PC-3 (cell line): ENCODE data around the gene LHFPL3. TPM values are rescaled to one million over a fixed set of nuclear protein-coding genes. Genes with fewer than 3 reads are reported as not detected.

Source experiments
- ATAC-seq: fragments of 200-7000 bp; cut with Tn5 transposase; 2 replicates; pipeline ENCODE4 v1.9.1; 2020; ENCODE audit warnings: mild to moderate bottlenecking, moderate library complexity
- BruUV-seq: library from RNA; stranded (reverse); fragments of 400-500 nt; replicated peaks from 2 replicates; lab custom pipeline; 2021; lab: Mats Ljungman, UMichigan
- CTCF ChIA-PET: fragments of 300-600 bp; sonication (Branson Sonifier 250); formaldehyde crosslinking; loops from one replicate; lab custom pipeline; 2022; ENCODE audit warnings: antibody characterized with exemption; lab: Charles Lee
- POLR2A ChIA-PET: fragments of 300-600 bp; sonication (Branson Sonifier 250); formaldehyde crosslinking; loops from one replicate; lab custom pipeline; 2022; ENCODE audit warnings: antibody characterized with exemption; ENCODE audit not compliant: unreplicated experiment; lab: Charles Lee
- DNase-seq: peaks from one replicate; pipeline ENCODE4 v3.0.0-alpha.2; 2015
- H2AFZ ChIP-seq: fragments of 300-600 bp; sonication (generic); 2 replicates; pipeline ENCODE4 v1.6.0; 2016; ENCODE audit warnings: antibody characterized with exemption, low read length
- H3F3A ChIP-seq: fragments of 300-600 bp; sonication (generic); one replicate; pipeline ENCODE4 v1.6.0; 2017; ENCODE audit warnings: antibody characterized with exemption, low read length, control low read depth, mild to moderate bottlenecking; ENCODE audit not compliant: unreplicated experiment
- H3K27ac ChIP-seq: fragments of 300-600 bp; sonication (generic); 2 replicates; pipeline ENCODE4 v1.5.1; 2016; ENCODE audit warnings: mild to moderate bottlenecking, low read length
- H3K27me3 ChIP-seq: fragments of 300-600 bp; sonication (generic); 2 replicates; pipeline ENCODE4 v1.6.1; 2016; ENCODE audit warnings: low read length, mixed read lengths
- H3K36me3 ChIP-seq: fragments of 300-600 bp; sonication (generic); 2 replicates; pipeline ENCODE4 v1.6.1; 2016; ENCODE audit warnings: low read depth, mixed run types, low read length, mixed read lengths
- H3K4me1 ChIP-seq: fragments of 300-600 bp; sonication (generic); 2 replicates; pipeline ENCODE4 v1.5.1; 2016; ENCODE audit warnings: low read length; ENCODE audit not compliant: insufficient read depth
- H3K4me2 ChIP-seq: fragments of 300-600 bp; sonication (generic); 2 replicates; pipeline ENCODE4 v1.6.0; 2016; ENCODE audit warnings: low read length
- H3K4me3 ChIP-seq: fragments of 300-600 bp; sonication (generic); 2 replicates; pipeline ENCODE4 v1.5.1; 2016; ENCODE audit warnings: mild to moderate bottlenecking, low read length, mixed read lengths
- H3K79me2 ChIP-seq: fragments of 300-600 bp; sonication (generic); 2 replicates; pipeline ENCODE4 v1.6.1; 2017; ENCODE audit warnings: low read length, mixed read lengths
- H3K9ac ChIP-seq: fragments of 300-600 bp; sonication (generic); 2 replicates; pipeline ENCODE4 v1.6.0; 2016; ENCODE audit warnings: mild to moderate bottlenecking, low read length
- H3K9me2 ChIP-seq: fragments of 300-600 bp; sonication (generic); replicated peaks from 2 replicates; pipeline ENCODE4 v1.6.1; 2016; ENCODE audit warnings: mixed run types, low read length, mixed read lengths
- H3K9me3 ChIP-seq: fragments of 300-600 bp; sonication (generic); 2 replicates; pipeline ENCODE4 v1.6.1; 2016; ENCODE audit warnings: low read length, mixed read lengths
- H4K20me1 ChIP-seq: fragments of 300-600 bp; sonication (generic); 2 replicates; pipeline ENCODE4 v1.6.1; 2016; ENCODE audit warnings: low read length, mixed read lengths
- EZH2 ChIP-seq: fragments of 300-600 bp; sonication (generic); IDR thresholded peaks from one replicate; pipeline ENCODE4 v1.6.1; 2017; ENCODE audit warnings: antibody characterized with exemption, mild to moderate bottlenecking, low read length; ENCODE audit not compliant: unreplicated experiment
- EZH2phosphoT487 ChIP-seq: fragments of 300-600 bp; sonication (generic); IDR thresholded peaks from 2 replicates; pipeline ENCODE4 v1.6.1; 2018; ENCODE audit warnings: mild to moderate bottlenecking, antibody characterized with exemption, low read length, borderline replicate concordance
- intact Hi-C: fragments of 100-400 bp; cut with micrococcal nuclease; formaldehyde crosslinking; loops from 2 replicates; pipeline ENCODE4 v1.9.0; 2023
- total RNA-seq: library from RNA; depleted of rRNA; stranded (reverse); fragments of >200 nt; gene quantifications from 2 replicates; pipeline ENCODE4 v1.2.3, GENCODE V29; 2014
- TF ChIP-seq, protein P1 (sequence below): fragments of 300-600 bp; sonication (generic); conservative IDR thresholded peaks from 2 replicates; pipeline ENCODE4 v1.5.1; 2017; ENCODE audit warnings: antibody characterized with exemption, low read depth, mild to moderate bottlenecking, low read length

Gene LHFPL3
- total RNA-seq, 1 experiment from 2014 or later: not detected

DNA sequence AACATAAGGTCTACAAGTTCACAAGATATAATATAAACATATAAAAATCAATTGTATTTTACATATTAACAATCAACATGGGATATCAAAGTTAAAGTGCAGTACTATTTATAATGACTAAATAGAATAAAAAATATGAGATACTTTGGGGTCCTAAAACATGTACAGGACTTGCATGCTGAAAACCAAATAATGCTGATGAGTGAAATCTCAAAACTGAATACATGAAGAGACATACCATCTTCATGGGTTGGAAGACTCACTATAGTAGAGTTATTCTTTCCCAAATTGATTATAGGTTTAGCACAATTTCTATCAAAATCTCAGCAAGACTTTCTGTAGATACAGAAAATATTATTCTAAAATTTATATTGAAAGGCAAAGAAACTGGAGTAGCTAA is 181.5 kb downstream of the LHFPL3 start:
- Histone ChIP-seq H3K9me2 (no peaks in the 10 kb centered on the region), H3F3A (no peaks in the 10 kb centered on the region), H3K9ac (no peak overlapping the region), H3K9me3 (no peaks in the 10 kb centered on the region), H3K4me3 (no peak overlapping the region), H3K27ac (no peak overlapping the region), H3K4me1 (no peaks in the 10 kb centered on the region), H3K4me2 (no peak overlapping the region), H2AFZ (no peak overlapping the region), H3K36me3 (no peaks in the 10 kb centered on the region), H3K79me2 (no peaks in the 10 kb centered on the region), H3K27me3 (no peaks in the 10 kb centered on the region), H4K20me1 (no peaks in the 10 kb centered on the region)
- CTCF ChIA-PET: no interaction called here
- ATAC-seq (no peak), DNase-seq (no peak)
- POLR2A ChIA-PET: no interaction called here
- no peak for TF ChIP-seq EZH2
- TF ChIP-seq EZH2phosphoT487: no peak
- TF ChIP-seq, protein P1, sequence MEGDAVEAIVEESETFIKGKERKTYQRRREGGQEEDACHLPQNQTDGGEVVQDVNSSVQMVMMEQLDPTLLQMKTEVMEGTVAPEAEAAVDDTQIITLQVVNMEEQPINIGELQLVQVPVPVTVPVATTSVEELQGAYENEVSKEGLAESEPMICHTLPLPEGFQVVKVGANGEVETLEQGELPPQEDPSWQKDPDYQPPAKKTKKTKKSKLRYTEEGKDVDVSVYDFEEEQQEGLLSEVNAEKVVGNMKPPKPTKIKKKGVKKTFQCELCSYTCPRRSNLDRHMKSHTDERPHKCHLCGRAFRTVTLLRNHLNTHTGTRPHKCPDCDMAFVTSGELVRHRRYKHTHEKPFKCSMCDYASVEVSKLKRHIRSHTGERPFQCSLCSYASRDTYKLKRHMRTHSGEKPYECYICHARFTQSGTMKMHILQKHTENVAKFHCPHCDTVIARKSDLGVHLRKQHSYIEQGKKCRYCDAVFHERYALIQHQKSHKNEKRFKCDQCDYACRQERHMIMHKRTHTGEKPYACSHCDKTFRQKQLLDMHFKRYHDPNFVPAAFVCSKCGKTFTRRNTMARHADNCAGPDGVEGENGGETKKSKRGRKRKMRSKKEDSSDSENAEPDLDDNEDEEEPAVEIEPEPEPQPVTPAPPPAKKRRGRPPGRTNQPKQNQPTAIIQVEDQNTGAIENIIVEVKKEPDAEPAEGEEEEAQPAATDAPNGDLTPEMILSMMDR: no peak
- BruUV-seq: no TSS peak
- intact Hi-C loops: no loop called here

DNA sequence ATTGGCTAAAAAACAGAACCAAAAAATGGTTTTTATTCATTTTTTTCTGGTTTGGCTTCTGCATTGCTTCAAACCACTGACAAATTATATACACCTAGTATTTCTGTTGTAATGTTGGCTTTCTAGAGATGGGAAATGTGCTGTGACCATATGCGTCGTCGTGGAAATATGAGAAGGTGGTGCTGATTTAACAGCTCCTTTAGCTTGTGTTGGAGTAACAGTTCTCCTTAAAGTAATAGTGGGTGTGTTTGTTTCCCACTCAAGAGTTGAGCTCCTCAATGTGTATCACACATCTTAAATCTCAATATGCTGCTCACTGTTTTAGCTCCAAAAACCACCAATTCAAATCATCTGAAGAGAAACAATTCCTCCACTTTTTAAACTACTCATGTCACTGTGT is 196.4 kb downstream of the LHFPL3 start:
- no peak for DNase-seq
- Histone ChIP-seq H3K27me3 (no peaks in the 10 kb centered on the region), H3K9me3 (no peaks in the 10 kb centered on the region), H2AFZ (no peak overlapping the region), H3K79me2 (no peaks in the 10 kb centered on the region), H3K4me1 (no peaks in the 10 kb centered on the region), H3K36me3 (no peaks in the 10 kb centered on the region), H3F3A (no peaks in the 10 kb centered on the region), H3K4me2 (no peak overlapping the region), H3K9ac (no peak overlapping the region), H3K4me3 (no peak overlapping the region), H3K9me2 (no peaks in the 10 kb centered on the region), H3K27ac (no peak overlapping the region), H4K20me1 (no peaks in the 10 kb centered on the region)
- TF ChIP-seq, protein P1: no peak
- TF ChIP-seq EZH2phosphoT487: no peak
- TF ChIP-seq EZH2: no peak
- CTCF ChIA-PET: no interaction called here
- no TSS peak for BruUV-seq
- ATAC-seq: no peak
- POLR2A ChIA-PET: no interaction called here
- intact Hi-C loops: no loop called here

GRCh38 chr7:104528142-104528541 is 199.7 kb downstream of the LHFPL3 start:
- ATAC-seq: no peak
- Histone ChIP-seq H3K27ac (no peak overlapping the region), H3K9me2 (no peaks in the 10 kb centered on the region), H3K36me3 (no peaks in the 10 kb centered on the region), H3K9me3 (no peaks in the 10 kb centered on the region), H3K79me2 (no peaks in the 10 kb centered on the region), H3F3A (no peaks in the 10 kb centered on the region), H3K4me2 (no peak overlapping the region), H3K9ac (no peak overlapping the region), H3K27me3 (no peaks in the 10 kb centered on the region), H3K4me3 (no peak overlapping the region), H3K4me1 (no peaks in the 10 kb centered on the region), H4K20me1 (no peaks in the 10 kb centered on the region), H2AFZ (no peak overlapping the region)
- CTCF ChIA-PET: no interaction called here
- intact Hi-C loops: no loop called here
- no TSS peak for BruUV-seq
- no peak for DNase-seq
- POLR2A ChIA-PET: no interaction called here
- TF ChIP-seq EZH2phosphoT487 (no peak), EZH2 (no peak)
- TF ChIP-seq, protein P1: no peak
